Measurements from ENCODE around the gene TRIP4.
"Not testable (repeated sequence)": the region's sequence is repeated elsewhere in the genome, so short reads cannot be mapped to it uniquely, and the experiment has no call there.

Gene TRIP4

GRCh38 chr15:64485796-64486195 is 98.2 kb downstream of the TRIP4 start:
- no peak for DNase-seq (ENCODE audit: low read depth in 2 of 2)

GRCh38 chr15:64490598-64491259 is 103.1 kb downstream of the TRIP4 start:
- no peak for DNase-seq (ENCODE audit: low read depth in 2 of 2)

DNA sequence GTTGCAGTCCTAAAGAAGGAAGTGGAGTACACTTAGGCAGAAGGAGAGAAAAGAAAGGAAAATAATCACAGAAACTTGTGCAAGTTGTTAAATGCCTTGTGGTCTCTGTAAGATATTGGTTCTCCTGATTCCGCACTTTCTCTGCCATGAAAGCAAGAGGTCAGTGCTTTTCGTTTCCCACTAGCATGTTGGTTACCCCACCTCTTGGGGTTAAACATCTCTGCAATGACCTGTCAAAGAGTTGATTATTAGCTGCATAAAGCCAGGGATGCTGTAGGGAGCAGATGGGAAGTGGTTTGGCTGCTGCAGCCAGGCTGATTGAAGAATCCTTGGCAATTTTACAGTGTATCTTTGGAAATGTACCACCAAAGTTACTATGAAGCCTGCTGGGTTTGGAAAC is 106.0 kb downstream of the TRIP4 start:
- DNase-seq (ENCODE audit: low read depth in 2 of 2), result no peak

DNA sequence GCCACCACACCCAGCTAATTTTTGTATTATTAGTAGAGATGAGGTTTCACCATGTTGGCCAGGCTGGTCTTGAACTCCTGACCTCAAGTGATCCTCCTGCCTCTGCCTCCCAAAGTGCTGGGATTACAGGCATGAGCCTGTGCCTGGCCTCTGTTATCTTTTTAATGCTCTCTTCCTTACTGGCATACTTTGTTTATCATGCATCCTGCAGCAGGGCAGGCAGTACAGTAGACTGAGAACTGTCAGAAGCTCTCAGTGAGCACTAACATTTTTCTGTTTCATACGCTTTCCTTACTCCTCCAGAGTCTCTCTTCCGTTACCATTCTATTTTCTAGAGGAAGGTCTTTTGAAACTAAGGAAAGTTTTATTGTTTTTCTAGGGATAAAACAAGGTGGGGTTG is 108.3 kb downstream of the TRIP4 start:
- DNase-seq (ENCODE audit: low read depth in 2 of 2), result not testable (repeated sequence)

DNA sequence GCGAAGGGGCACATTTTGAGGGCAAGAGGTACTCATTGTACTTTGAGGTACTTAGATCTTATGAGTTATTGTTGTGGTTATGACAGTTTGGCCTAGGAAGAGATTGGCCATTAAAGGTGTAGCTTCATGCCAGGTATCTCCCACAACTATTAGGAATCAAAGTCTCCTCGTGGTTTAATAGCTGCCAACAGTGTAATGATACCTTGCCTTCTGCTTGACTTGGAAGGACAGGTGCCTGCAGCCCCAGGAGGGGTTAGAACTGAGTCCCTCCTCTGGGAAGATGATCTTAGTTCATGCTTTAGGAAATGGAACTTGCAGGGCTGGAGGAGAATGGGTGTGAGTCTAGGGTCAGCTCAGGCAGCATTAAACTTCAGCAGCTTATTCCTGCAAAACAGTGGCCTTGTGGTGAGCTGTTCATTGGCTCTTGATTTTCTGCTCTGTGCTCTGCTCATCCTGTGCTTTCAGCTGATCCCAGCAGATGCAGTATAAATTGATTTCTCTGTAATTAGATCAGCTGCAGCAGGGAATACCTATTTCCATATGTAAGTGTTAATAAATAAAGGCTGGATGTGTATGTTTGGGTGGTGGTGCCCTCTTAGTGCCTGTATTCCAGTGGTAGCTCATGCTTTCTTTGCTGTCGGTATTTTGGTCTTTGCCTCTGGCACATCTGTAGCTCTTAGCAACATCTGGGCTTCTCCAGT is 113.2 kb downstream of the TRIP4 start:
- no peak for DNase-seq (ENCODE audit: low read depth in 2 of 2)

DNA sequence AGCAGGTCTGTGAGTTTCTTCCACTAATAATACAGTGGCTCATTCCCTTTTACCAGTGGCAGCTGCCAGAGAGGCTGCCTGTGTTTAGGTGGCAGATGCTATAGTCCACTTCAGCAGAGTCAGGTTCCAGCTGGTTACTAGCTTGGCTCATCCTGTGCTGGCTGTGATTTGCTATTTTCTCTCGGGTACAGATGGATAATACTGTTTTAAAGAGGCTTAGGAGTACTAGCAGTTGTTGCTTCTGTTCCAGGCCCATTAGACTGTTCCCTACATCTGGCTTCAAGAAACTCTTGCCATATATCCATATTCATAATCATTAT is 113.7 kb downstream of the TRIP4 start:
- DNase-seq (ENCODE audit: low read depth in 2 of 2), result no peak

DNA sequence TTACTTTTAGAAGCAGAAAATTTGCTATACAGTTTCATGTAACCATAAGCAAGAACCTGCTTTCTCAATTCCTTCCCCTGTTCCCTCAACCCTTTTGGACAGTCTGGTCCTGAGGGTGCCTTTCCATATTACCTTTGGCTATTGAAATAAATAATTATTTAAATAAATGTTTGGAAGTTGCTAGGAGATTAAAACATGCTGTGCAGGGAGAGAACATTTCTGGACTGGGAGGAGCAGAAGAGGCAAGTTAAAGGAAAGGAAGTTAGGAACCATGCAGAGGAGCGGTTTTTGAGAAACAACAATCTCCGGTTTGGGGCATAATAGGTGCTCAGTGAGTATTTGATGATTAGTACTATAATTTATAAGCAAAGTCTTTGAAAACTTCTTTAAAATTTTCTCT is 114.5 kb downstream of the TRIP4 start:
- no peak for DNase-seq (ENCODE audit: low read depth in 2 of 2)

- DNase-seq (ENCODE audit: low read depth in 2 of 2), result no peak
Measured at GRCh38 chr15:64502551-64502950, 114.9 kb downstream of the TRIP4 start.

DNA sequence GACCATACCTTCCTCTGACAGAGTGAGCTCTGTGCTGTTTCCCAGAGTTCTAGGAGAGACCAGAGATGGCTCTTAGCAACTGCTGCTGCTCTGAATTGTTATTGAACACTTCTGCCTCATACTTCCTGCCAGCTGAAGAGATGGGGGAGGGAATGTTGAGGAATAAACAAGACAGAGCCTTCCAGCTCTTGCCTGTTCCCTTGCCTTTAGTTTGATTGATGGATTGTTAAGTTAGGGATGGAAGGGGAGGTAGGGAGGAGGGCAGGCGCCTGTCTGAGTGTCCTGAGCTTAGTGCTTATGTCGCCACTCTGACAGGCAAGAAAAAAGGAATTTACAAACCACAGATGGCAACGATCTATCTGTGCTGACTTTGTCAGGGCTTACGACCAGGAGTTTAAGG is 115.6 kb downstream of the TRIP4 start:
- no peak for DNase-seq (ENCODE audit: low read depth in 2 of 2)

DNA sequence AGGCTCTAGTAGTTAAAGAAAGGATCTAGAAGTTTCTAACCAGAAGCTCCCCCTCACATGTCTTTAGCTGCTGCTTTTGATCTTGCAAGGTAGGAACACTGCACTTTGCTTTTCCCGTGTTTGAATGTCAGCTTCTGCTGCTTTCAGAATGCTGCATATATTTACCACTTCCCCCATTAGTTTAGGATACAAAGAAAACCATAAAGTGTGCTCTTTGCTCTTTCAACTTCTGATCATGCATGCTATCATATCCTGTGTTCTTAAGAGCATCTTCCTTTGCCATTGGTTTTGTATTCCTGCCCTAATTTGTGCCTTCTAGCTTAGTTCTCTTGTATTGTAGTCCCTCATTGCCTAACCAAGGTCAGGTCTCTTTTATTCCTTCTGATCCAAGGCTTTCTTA is 116.0 kb downstream of the TRIP4 start:
- DNase-seq (ENCODE audit: low read depth in 2 of 2), result no peak
